Stimulated activated CD4-positive, alpha-beta T cell treated with anti-CD3 and anti-CD28 coated beads, Interleukin-1b, Interleukin-23, amount 100 ng/mL, for 24 hours (primary cell): ENCODE data around the gene EGFL8.
"Not testable (repeated sequence)": the region's sequence is repeated elsewhere in the genome, so short reads cannot be mapped to it uniquely, and the experiment has no call there.

Experiments
- DNase-seq, 4 experiments: peaks; one replicate each; pipeline ENCODE4 v3.0.0-alpha.2; 2020; ENCODE audit warnings: low read depth in 4 of 4, low spot score in 1 of 4

EGFL8 gene

DNA sequence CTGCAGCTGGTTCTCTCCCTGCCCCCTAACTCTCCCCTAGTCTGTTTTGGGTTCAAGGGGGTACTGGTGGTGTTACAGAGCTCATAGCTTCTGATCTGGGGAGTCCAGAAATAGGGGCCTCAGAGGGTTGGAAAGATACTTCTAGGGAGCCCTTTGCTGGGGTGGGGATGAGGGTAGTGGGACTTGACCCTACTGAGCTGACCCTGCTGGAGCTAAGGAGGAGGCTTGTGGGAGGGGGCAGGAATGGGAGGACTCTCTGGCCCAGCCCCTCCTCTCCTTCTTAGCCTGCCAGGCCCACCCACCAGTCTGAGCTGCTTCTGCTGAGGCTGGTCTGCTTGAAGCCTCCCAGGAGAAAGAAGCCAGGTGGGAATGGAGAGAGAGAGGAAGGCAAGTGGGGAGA lies at the start of gene EGFL8:
EGFL8 (plus strand) TSS at position 301 of the 400 bp plus-strand sequence. CDS start 1,571 bp downstream, outside the sequence.
- DNase-seq: no peak

DNA sequence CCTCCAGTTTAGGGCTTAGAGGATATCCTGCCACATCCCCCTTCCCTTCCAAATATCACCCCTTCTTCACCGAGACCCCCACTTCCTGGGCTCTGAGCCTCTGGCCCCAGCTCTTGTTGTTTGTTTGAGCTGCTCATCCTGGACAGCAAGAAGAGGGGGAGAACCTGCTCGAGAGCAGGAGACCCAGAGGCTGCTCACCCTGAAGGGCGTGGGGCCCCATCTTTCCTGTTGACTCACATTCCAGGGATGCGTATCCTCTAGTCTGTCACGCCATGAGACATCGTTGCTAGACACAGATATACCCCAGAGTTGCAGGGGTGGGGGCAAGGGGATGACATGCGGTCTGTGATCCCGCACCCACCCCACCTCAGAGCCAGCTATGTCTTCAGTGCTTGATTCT lies 49.6 kb upstream of the EGFL8 start:
- DNase-seq: no peak

DNA sequence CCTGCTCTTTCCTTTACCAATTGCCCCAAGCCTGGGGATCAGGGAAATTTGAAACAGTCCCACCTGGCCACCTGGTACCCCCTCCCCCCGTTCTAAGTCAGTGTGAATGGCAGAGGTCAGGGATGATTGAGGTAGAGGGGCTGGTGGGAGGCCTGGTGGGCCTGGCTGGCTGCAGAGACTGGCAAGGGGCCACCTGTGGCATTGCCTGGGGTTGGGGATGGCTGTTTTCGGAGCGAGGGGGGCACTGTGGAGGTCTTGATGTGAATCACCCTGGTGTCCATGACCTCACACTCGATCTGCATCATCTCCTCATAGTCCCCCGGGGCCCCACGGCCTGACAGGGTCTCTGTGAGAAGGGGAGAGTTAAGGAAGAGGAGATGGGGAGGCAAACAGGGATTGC lies 48.8 kb upstream of the EGFL8 start:
- DNase-seq: no peak

DNA sequence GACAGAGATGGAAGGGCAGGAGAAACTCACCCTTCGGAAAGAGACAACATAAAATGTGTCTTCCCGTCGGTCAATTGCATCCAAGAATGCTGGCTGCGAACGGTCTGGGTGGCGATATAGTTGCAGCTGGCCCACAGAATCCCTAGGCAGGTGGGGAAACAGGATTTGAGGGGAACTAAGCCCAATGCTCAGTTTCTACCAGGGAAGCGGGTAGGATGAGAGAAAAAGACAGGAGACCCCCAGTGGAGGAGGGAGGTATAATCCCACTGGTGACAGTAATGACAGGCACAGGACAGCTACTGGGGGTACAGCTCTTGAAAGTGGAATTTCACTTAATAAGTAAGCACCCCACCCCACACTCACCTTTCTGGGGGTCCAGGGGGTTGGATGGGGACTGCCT lies 47.7 kb upstream of the EGFL8 start:
- DNase-seq: no peak

DNA sequence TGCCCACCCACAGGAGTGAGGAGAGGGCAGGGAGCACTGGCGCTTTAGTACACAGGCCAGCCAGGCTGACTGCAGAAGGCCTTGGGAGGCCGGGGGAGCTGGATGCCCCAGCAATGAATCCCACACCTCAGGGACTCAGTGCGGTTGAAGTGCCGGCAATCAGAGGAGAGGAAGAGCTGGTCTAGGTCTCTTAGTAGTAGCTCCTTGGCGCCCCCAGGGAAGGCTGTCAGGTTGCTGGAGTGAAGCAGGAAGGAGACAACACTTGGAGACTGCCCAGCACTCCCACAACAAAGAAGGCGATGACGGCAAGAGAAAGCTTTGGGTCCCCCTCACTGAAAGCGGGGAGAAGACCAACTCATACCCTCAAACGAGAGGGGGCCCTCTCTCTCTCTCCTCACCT lies 46.9 kb upstream of the EGFL8 start:
- no peak for DNase-seq

DNA sequence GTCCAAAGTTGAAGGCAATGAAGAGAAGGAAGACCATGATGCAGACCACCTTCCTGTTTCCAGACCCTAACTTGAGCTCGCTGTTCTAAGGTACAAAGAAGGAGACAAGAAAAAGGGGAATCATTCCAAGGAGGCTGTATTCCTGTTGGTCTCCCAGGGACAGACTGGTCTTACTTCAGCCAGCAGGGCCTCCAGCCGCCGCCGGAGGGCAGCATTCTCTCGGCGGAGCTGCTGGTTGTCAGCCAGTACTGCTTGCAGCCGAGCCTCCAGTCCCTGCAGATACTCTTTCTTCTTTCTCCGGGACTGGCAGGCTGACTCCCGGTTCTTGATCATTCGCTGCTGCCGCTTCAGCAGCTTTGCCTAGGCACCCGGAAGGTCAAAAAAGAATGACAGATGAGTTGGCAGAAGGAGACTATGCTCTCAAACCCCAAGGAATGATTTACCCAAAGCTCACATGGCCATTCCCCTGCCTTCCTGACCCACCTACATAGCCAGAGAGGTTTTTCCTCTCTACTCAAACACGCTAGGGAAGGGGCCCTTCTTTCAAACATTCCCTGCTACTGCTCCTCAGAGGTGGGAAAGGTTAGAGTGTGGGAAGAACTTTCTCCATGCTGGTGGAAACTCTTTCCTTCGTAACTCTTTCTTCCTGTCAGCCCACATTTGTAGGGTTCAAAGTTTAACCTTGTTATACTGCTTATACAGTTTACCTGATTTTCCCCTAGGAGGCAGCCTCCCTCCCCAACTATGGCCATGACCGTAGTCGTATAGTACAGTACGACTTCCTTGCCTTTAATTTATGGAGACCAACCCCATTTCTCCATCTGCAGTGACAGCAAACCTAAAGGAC lies 45.4 kb upstream of the EGFL8 start:
- DNase-seq: peak in 2 of 4 experiments; percentile 50 to 59

DNA sequence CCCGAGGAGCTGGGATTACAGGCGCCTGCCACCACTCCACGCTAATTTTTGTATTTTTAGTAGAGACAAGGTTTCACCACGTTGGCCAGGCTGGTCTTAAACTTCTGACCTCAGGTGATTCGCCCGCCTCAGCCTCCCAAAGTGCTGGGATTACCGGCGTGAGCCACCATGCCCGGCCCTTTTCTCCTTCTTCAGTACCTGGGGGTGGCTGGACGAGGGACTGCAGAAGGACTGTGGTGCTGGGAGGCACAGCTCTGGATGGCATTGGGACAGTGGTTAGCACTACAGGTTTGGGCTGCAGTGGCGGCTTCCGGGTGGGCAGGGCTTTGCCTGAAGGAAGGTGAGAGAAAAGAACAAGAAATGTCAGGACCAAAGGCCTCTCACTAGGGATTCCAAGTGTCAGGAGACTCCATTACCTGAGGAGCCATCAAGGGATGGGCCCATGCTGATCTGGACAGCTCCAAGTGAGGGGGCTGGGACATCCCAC lies 43.8 kb upstream of the EGFL8 start:
- no peak for DNase-seq

DNA sequence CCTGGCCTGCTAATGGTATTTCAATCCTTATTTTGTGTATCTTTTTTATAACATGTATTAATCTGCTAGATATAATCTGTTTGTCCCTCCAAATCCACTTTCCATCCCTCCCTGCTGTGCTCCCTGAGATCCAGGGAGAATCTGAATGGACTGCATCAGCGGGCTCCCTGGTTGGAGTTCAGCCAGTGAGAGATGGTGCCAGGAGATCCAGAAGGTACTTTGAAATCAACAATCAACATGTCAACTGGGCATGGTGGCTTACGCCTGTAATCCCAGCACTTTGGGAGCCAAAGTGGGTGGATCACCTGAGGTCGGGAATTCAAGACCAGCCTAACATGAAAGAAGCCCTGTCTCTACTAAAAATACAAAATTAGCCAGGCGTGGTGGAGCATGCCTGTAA lies 40.7 kb upstream of the EGFL8 start:
- DNase-seq: no peak

DNA sequence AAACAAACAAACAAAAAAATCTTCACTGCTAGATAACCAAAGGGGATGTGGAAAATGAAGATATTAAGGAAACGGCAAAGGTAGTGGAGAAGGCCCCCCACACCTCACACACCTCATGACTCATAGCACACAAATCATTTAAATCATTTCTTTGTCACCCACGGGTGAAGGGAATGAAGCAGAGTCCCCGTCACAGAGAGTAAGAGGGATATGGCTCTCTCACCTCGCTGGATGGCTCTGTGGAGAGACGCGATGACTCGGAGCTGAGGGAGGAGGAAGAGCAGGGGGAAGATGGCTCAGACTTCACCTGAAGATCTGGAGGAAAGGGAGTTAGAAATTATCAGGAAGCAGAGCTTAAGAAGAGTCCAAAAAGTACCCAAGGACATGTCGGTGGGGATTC lies 37.5 kb upstream of the EGFL8 start:
- DNase-seq: no peak

DNA sequence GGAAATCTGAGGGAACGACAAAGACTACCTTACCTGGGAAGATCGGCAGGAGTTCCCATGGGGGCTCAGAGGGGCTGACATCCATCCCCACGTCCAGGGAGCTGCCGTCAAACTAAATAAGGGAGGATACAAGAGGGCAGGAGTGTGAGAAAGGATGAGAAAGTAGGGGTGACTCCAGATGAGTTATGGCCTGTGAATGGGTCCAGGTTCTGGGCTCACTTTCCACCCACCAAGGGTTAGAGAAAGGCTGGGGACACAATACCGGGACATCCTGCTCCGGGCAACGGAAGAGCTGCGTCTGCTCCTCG lies 37.0 kb upstream of the EGFL8 start:
- no peak for DNase-seq

DNA sequence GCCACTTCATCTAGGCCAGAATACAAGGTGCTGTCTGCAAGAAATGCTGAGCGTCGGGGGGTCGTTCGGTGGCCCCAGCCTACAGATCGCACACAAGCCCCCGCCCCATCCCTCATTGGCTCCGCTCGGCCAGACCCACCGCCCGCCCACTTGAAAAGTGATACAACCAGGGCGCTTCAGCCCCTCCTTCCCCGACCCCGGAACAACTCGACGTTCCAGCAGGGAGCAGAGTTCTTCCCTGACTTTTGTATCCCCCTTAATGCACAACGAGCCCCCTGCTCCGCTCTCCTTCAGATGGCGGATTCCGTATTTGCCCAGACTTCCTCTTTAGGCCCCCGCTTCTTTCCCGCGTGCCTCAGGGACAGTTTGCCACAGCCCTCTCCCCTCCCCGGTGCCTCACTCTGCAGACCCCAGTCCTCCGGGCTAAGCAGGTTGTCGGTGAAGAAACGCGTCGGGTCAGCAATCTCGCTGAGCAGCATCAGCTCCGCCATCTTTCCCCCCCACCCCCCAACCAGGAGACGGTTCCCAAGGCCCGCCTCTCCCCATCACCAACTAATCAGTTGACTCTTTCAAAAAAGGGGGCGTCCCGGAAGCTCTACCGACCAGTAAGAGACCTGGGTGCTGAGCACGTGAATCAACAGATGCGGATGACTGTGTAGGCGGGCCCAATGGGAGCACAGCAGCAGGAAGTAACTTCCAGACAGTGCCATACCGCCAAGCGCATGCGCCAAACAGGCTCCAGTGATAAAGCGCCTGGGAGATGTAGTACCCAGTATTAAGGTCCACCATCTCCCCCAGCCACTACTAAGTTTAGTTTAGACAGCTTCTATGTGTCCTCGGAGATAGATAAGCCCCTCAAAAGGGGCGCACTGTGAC lies 36.4 kb upstream of the EGFL8 start, which contains the start of gene ATF6B:
ATF6B (minus strand) TSS at position 530 of the 876 bp plus-strand sequence; CDS start at position 491, 39 bp downstream.
- DNase-seq: peak; percentile 81 to 96 (median 94)

DNA sequence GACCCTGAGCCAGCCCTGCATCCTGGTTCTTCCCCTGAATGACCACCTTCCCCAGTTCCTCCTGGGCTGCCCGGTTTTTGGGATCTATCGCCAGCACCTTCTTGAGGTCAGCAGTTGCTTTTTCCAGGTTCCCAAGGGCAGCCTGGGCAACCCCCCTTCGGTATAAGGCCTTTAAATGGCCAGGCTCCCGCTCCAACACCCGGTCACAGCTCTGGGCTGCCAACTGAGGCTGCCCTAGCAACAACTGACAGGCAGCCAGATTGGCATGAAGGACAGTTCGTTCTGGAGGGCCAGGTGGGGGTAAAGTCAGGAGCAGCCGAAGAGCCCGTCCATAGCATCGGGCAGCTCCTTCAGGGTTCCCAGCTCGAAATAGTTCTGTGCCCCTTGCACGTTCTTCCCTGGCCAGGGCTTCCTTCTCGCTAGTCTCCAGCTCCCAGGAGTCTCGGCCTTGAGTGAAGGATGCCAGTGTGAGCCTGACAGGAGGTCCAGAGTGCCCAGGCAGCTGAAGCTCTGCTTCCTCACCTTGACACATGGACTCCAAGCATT lies 35.6 kb upstream of the EGFL8 start:
- DNase-seq: no peak

DNA sequence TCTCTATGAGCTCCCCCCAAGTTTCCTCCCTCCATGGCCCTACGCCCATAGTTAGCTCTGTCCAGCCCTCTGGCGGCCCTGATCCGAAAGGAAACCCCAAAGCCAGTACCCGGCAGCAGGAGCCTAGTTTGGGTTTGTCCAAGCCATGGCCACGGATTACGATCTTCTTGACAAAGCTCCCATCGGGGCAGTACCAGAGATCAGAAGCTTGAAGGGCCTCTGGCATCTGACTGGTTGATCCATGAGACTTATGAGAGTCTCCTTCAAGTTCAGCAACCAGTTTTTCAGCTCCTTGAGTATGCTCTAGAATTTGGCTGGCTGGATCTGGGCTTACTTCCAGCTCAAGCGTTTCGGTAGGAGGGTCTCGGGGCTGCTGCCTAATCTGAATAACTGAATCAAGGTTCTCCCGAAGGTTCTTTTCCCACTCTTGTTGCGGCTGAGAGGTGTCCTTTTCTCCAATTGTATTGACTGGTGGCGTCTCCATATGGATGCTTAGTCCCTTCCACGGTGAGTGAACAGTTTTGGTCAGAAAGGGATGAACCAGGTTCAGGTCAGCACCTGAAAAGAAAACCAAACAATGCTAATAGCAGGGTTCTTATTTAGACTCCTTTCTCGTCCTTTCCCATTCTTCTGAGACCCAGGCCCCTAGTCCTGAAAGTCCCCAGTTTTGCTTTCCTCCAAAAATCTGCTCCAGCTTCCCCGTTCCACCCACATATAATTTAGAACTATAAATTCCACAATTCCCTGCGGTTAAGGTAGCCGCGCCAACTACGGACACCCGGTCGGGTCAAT lies 34.9 kb upstream of the EGFL8 start:
- DNase-seq: no peak

DNA sequence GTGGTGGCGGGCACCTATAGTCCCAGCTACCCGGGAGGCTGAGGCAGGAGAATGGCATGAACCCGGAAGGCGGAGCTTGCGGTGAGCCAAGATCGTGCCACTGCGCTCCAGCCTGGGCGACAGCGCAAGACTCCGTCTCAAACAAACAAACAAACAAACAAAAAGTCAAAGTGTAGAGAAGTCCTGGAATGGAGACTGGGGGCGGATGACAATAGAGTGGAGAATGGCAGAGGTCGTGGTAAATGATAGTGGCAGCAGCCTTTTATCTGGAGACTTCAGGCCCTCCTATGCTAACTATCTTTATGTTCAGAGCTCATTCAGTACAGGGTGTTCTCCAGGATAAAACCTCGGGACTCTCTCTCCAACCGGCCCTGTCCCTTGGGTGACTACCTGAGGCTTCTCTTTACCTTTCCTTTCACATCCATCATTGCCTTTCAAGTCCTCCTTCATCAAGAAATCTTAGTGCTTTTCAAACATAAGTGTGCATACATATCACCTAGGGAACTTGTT lies 32.9 kb upstream of the EGFL8 start:
- no peak for DNase-seq

DNA sequence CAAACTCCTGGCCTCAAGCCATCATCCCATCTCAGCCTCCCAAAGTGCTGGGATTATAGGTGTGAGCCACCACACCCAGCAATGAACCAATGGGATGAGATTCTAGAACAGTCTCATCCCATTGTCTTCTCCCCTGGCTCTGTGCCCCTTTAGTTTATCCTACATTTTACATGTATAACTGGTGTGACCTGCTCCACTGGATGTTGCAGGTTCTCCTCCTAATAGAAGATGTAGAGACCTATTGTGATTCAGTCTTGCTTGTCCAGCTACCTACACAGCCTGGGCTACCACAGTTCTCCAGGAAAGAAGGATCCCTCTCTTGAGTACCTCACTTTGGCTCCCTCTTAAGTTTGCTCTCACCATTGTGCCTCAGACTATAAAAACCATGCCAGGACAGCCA lies 32.3 kb upstream of the EGFL8 start:
- DNase-seq: no peak

DNA sequence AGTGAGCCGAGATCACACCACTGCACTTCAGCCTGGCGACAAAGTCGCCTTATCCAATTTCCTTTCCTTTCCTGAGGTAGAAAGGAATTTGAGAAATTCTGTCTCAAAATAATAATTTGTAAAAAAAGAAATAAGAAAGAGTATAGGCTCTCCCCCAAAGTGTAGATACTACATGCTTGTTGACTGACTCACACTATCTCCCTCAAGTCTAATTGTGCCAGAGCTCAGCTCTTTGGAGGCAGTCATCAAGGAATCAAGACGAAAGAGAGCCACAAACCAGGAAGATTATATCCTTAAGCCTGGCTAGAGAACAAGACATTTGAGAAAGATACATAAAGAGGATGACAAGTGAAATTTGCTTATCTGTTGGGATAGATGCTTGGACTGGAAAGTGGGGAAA lies 30.6 kb upstream of the EGFL8 start:
- no peak for DNase-seq

DNA sequence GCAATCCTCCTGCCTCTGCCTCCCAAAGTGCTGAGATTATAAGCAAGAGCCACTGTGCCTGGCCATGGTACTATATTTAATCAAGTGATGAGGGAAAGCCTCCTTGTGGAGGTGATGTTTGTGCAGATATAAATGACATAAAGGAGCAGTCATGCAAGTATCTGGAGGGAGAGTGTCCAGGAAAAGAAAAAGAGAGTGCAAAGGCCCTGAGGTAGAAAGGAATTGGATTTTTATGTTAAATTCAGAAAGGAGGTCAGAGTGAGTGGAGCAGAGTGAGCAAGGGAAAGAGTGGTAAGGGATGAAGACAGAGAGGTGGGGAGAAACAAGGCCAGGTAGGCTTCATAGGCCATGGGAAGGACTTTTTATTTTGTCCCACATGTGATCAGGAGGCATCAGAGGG lies 26.9 kb upstream of the EGFL8 start:
- no peak for DNase-seq

DNA sequence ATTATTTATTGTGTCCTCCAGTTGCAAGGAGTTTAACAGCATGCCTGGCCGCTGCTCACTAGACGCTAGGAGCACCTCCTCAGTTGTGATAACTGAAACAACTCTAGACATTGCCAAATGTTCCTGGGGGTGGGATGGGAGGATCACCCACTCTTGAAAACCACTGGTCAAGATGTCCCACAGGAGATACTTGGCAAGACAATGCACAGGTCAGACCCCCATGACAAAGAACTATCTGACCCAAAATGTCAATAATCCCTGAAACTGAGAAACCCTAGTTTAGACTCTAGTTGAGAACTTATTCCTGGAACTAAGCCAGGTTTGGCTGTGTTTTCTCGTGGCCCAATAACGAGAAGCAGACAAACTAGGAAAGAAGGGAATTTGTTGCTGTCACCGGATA lies 24.8 kb upstream of the EGFL8 start:
- DNase-seq: no peak

DNA sequence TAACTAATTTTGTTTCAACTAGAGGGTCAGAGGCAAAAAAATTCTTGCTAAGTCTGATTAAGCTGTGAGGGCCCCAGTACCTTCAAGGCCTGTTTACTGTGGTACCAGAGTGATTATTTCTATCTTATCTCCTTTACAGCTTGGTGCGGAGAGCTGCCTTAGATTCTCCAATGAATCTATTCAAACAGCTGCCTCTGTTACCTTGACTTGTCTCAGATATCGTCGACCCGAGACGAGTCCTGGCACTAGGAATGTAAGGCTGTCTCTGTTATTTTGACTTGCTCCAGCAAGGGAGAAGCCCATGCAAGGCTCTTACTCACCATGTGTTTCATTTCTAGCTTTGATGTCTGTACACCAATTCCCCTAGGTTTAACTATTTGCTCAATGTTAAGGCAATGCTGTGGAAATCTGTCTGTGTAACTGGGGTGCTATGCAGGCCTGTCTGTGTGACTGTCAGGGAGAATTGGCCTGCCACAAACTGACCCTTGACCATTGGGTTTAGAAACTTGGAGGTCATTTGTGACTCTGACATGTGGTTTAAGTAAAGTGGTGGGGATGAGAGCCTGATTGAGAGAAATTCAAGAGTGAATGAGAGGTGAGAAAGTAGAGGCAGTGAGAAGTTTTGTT lies 23.9 kb upstream of the EGFL8 start:
- DNase-seq: no peak

DNA sequence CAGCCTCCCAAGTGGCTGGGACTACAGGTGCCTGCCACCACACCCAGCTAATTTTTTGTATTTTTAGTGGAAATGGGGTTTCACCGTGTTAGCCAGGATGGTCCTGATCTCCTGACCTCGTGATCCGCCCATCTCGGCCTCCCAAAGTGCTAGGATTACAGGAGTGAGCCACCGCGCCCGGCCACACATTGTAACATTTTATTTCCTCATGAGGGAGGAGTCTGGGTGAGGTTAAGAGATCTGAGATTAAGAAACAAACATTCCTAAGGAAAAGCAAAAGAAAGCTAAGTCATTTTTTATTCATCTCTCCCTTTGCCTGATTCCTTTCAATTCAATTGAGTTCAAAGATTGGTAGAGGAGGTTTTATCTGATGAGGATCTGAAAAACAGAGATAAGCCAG lies 20.2 kb upstream of the EGFL8 start:
- DNase-seq: not testable (repeated sequence)
